NCI-H2029 (cell line): ENCODE results near the gene EXOG.

Experiments used
- DNase-seq: peaks from one replicate; lab custom pipeline; 2025; lab: John Stamatoyannopoulos, UW

The EXOG gene

GRCh38 chr3:38545983-38546382, 49.8 kb downstream of the EXOG start:
- DNase-seq: no peak

GRCh38 chr3:38548154-38548931, 52.2 kb downstream of the EXOG start:
- no peak for DNase-seq

- DNase-seq: no peak
These were observed 52.9 kb downstream of the EXOG start for GRCh38 chr3:38549082-38549481.

GRCh38 chr3:38549486-38549885, 53.3 kb downstream of the EXOG start:
- no peak for DNase-seq

GRCh38 chr3:38549957-38550840, 54.1 kb downstream of the EXOG start:
- no peak for DNase-seq

GRCh38 chr3:38551026-38551832, 55.1 kb downstream of the EXOG start:
- DNase-seq: no peak

- no peak for DNase-seq
These were observed 56.2 kb downstream of the EXOG start for GRCh38 chr3:38552364-38552763.

- DNase-seq: no peak
These were observed 56.9 kb downstream of the EXOG start for GRCh38 chr3:38553071-38553470.

GRCh38 chr3:38554127-38554827, 58.1 kb downstream of the EXOG start:
- no peak for DNase-seq

- DNase-seq: no peak
These were observed 59.2 kb downstream of the EXOG start for GRCh38 chr3:38555149-38555840.

GRCh38 chr3:38555926-38556325, 59.8 kb downstream of the EXOG start:
- DNase-seq: no peak

GRCh38 chr3:38556640-38557358, 60.7 kb downstream of the EXOG start:
- no peak for DNase-seq

- DNase-seq: no peak
These were observed 62.7 kb downstream of the EXOG start for GRCh38 chr3:38558864-38559263.

GRCh38 chr3:38560284-38560683, 64.1 kb downstream of the EXOG start:
- no peak for DNase-seq

GRCh38 chr3:38560996-38561717, 65.0 kb downstream of the EXOG start:
- no peak for DNase-seq

- DNase-seq: no peak
These were observed 65.8 kb downstream of the EXOG start for GRCh38 chr3:38561746-38562466.

GRCh38 chr3:38562467-38562925, 66.4 kb downstream of the EXOG start:
- no peak for DNase-seq

- no peak for DNase-seq
These were observed 67.1 kb downstream of the EXOG start for GRCh38 chr3:38563070-38563885.
